ENCODE measurements around the gene SYNPO.

DNA sequence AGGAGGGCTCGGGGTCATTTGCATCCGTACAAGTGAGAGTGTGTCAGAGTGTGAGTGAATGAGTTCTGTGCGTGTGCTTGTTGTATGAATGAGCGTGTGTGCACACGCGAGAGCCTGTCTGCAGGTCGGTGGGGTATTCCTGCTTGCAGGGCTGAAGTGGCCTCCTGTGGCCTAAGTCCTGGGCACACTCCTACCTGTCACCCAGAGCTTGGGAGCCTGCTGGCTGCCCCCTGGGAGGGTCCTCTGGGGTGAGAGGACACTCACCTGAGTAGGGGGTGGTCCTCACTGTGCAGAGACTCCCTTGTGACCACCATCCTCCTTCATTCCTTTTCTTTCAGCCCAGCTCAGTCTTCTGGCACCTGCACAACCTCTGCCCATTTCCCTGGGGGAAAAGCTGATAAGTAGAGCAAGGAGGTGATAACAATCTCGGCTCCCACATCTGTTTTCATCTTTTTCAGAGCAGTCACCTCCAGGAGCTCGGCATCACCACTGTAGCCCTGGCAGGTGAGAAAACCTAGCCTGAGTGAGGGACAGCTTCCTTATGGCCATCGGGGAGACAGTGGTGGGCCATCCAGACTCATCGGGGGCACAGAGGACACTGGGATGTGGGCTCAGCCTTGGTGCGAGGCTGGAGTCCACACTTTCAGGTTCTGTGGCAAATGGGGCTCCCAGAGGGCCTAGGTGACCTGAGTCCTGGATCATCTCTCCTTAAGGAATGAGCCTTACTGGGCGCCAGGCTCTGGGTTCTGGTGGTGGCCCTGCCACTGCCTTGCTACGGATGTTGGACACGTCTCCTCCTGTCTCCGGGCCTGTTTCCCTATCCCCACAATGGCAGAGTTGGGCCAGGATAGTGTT lies 38.7 kb upstream of the SYNPO start:
- TF ChIP-seq, protein P1, sequence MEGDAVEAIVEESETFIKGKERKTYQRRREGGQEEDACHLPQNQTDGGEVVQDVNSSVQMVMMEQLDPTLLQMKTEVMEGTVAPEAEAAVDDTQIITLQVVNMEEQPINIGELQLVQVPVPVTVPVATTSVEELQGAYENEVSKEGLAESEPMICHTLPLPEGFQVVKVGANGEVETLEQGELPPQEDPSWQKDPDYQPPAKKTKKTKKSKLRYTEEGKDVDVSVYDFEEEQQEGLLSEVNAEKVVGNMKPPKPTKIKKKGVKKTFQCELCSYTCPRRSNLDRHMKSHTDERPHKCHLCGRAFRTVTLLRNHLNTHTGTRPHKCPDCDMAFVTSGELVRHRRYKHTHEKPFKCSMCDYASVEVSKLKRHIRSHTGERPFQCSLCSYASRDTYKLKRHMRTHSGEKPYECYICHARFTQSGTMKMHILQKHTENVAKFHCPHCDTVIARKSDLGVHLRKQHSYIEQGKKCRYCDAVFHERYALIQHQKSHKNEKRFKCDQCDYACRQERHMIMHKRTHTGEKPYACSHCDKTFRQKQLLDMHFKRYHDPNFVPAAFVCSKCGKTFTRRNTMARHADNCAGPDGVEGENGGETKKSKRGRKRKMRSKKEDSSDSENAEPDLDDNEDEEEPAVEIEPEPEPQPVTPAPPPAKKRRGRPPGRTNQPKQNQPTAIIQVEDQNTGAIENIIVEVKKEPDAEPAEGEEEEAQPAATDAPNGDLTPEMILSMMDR (optimal IDR thresholded peaks at IDR 0.05 in 1 of 3, IDR thresholded peaks at IDR 0.05 in 1 of 3, conservative IDR thresholded peaks at IDR 0.05 in 1 of 3; ENCODE audit: extremely low read depth in 1 of 3, insufficient read depth in 2 of 3, low read length in 3 of 3): no peak
- no peak for TF ChIP-seq EZH2 (IDR thresholded peaks at IDR 0.05; ENCODE audit: low read length)
